HG02588 (cell line): ENCODE data around the gene GRIA2.

Experiments used
- ATAC-seq: cut with Tn5 transposase; IDR thresholded peaks from one replicate; pipeline ENCODE4 v1.9.1; 2021; ENCODE audit warnings: mild to moderate bottlenecking, moderate library complexity; ENCODE audit not compliant: unreplicated experiment

Gene GRIA2

DNA sequence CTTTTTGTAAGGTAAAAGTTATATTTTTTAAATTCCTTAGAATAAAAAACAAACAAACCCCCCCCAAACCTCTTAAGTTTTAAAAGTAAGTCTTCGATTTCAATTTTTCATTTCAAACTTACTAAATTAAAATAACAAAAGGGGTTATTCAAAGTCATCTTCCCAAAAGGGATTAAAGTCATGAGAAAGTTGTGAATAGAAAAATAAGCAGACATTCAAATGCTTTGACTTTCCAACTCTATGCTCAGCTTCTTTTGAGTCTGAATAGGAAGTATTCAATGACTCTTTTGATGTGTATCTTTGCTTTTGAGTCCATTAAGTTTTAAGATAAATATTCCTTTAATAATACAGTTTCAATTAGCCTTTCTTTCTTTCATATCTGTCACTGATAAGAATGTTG is 138.3 kb downstream of the GRIA2 start:
- ATAC-seq = no peak

DNA sequence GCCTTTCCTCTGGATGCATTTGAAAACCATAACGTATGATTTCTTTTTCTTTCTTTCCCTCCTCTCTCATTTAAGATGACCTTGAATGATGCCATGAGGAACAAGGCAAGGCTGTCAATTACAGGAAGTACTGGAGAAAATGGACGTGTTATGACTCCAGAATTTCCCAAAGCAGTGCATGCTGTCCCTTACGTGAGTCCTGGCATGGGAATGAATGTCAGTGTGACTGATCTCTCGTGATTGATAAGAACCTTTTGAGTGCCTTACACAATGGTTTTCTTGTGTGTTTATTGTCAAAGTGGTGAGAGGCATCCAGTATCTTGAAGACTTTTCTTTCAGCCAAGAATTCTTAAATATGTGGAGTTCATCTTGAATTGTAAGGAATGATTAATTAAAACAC is 142.8 kb downstream of the GRIA2 start:
- no peak for ATAC-seq

DNA sequence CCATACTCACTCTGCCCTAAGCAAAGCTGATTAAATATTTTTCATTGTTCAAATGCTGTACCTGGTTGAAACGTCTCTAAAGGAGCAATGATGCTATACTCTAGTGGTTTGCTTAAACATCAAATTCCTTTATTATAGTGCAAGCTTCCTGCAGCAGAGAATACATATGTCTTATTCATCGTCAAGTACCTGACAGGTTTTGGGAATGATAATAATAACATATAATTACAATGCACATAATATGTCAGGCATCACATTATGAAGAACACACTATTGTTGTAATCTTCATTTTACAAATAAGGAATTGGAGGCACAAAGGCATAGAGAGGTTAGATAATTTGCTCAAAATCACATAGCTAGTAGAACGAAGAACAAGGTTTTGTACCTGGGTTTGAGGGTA is 151.6 kb downstream of the GRIA2 start:
- no peak for ATAC-seq

DNA sequence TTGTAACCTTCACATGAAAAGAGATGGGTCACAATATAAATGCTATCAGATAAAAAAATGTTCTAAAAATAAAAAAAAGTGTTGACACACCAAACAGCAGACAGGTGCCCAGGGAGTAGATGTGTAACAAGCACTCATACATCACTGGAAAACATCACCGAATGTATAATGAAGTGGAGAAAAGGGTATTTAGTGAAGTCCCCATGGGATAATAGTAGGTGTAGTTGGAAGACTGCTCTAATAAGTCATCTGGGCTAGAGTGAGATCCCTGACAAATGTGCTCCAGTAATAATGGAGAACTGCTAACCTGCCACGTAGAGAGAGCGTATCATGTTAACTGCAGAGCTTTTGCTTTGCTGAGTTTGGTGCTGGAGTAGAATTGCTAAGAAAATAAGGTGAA is 152.0 kb downstream of the GRIA2 start:
- ATAC-seq = no peak

GRCh38 chr4:157389741-157390140 is 169.2 kb downstream of the GRIA2 start:
- ATAC-seq = no peak

GRCh38 chr4:157405070-157405469 is 184.5 kb downstream of the GRIA2 start:
- no peak for ATAC-seq
